Vagina (tissue), 2 donors: ENCODE data around the gene FKTN.
"Not testable (repeated sequence)": the region's sequence is repeated elsewhere in the genome, so short reads cannot be mapped to it uniquely, and the experiment has no call there.

Source experiments
- POLR2AphosphoS5 ChIP-seq, 2 donors: sonication (generic); formaldehyde crosslinking; IDR thresholded peaks; one replicate each; pipeline ENCODE4 v1.9.0; 2017; ENCODE audit warnings: antibody characterized with exemption in 2 of 2, mild to moderate bottlenecking in 2 of 2, low read depth in 1 of 2; ENCODE audit not compliant: insufficient read depth in 1 of 2
- TF ChIP-seq, protein P1 (sequence below), 3 experiments: fragments of 450-650 bp in 2 of 3; fragments of 200-600 bp in 1 of 3; sonication (generic) in 1 of 3; IDR thresholded peaks; one replicate each; pipeline ENCODE4 v1.5.1; 2017 to 2019; ENCODE audit warnings: antibody characterized with exemption in 3 of 3, mild to moderate bottlenecking in 2 of 3, moderate library complexity in 2 of 3

DNA sequence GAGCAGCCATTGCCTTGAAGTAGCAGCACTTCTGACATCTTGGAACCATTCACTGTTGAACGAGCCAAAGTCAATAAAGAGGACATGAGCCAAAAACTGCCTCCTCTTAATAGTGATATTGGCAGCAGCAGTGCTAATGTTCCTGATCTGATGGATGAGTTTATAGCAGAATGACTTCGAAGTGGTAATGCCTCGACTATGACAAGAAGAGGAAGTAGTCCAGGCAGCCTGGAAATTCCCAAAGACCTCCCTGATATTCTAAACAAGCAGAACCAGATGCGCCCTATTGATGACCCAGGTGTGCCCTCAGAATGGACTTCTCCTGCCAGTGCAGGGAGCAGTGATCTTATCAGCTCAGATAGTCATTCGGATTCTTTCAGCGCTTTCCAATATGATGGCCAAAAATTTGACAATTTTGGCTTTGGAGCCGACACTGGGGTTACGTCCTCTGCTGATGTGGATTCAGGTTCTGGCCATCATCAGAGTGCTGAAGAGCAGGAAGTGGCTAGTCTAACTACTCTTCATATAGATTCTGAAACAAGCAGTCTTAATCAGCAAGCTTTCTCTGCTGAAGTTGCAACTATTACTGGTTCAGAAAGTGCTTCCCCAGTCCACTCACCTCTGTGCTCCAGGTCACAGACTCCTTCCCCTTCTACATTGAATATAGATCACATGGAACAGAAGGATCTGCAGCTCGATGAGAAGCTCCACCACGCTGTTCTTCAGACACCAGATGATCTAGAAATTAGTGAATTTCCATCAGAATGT, 35.1 kb upstream of the FKTN start:
- TF ChIP-seq, protein P1, sequence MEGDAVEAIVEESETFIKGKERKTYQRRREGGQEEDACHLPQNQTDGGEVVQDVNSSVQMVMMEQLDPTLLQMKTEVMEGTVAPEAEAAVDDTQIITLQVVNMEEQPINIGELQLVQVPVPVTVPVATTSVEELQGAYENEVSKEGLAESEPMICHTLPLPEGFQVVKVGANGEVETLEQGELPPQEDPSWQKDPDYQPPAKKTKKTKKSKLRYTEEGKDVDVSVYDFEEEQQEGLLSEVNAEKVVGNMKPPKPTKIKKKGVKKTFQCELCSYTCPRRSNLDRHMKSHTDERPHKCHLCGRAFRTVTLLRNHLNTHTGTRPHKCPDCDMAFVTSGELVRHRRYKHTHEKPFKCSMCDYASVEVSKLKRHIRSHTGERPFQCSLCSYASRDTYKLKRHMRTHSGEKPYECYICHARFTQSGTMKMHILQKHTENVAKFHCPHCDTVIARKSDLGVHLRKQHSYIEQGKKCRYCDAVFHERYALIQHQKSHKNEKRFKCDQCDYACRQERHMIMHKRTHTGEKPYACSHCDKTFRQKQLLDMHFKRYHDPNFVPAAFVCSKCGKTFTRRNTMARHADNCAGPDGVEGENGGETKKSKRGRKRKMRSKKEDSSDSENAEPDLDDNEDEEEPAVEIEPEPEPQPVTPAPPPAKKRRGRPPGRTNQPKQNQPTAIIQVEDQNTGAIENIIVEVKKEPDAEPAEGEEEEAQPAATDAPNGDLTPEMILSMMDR (IDR thresholded peaks at IDR 0.05) = not testable (repeated sequence)
- TF ChIP-seq POLR2AphosphoS5 (IDR thresholded peaks at IDR 0.05; ENCODE audit: insufficient read depth in 1 of 2, low read depth in 1 of 2) = not testable (repeated sequence)
